Activated CD4-positive, alpha-beta T cell treated with anti-CD3 and anti-CD28 coated beads, Interleukin-2, amount 50 U/mL, for 1 hour (primary cell): ENCODE data around the gene ST3GAL4.
"Not testable (repeated sequence)": the region's sequence is repeated elsewhere in the genome, so short reads cannot be mapped to it uniquely, and the experiment has no call there.

Experiments
- DNase-seq: peaks from one replicate; pipeline ENCODE4 v3.0.0-alpha.2; 2020

The ST3GAL4 gene

GRCh38 chr11:126331286-126331685 is 24.2 kb upstream of the ST3GAL4 start:
- no peak for DNase-seq

GRCh38 chr11:126332221-126332711 is 23.2 kb upstream of the ST3GAL4 start:
- no peak for DNase-seq

DNA sequence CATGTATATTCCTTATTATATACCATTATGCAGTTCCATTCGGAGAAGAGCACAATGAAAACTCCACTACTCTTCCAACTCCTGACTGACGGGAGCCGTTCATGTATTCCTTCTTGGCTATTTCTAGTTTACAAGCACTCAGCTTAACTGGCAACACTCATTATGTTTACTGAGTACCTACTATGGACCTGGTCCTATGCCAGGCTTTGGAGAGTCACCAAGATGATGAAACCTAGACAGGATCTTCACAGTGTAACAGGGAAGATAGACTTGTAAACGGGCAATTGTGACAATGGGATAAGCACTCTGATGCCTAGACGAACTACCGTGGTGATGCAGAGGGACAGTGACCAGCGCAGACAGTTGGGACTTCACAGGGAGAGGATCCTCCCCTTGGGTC is 22.3 kb upstream of the ST3GAL4 start:
- DNase-seq = no peak

- no peak for DNase-seq
These were observed 20.6 kb upstream of the ST3GAL4 start for GRCh38 chr11:126334659-126335462.

DNA sequence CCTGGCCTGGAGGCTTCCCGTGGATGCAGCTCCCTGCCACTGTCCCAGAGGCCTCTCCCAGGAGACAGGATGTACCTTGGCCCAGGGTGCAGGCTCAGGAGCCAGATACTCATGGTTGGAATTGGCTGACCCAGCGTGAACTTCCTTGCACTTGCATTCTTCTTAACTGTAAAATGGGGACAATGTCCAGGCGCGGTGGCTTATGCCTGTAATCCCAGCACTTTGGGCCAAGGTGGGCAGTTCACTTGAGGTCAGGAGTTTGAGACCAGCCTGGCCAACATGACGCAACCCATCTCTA is 20.1 kb upstream of the ST3GAL4 start:
- no peak for DNase-seq

GRCh38 chr11:126336138-126336541 is 19.3 kb upstream of the ST3GAL4 start:
- no peak for DNase-seq

- DNase-seq = no peak
These were observed 18.8 kb upstream of the ST3GAL4 start for GRCh38 chr11:126336671-126337101.

DNA sequence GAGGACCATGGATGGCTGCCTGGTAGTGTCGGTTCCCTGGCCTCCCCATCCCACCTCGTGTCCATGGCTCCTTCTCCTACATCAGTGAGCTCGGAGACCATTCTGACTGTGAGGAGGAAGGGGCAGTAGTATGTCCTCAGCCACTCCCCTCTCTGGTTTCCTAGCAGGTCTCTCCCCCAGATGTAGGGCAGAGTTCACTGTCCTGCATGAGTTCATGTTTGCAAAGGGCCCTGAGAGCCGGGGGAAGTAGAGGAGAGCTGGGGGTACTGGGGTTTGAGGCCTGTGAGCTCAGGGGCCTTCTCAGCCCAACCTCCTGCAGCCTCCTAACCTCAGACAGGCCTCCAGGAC is 18.4 kb upstream of the ST3GAL4 start:
- DNase-seq = no peak

DNA sequence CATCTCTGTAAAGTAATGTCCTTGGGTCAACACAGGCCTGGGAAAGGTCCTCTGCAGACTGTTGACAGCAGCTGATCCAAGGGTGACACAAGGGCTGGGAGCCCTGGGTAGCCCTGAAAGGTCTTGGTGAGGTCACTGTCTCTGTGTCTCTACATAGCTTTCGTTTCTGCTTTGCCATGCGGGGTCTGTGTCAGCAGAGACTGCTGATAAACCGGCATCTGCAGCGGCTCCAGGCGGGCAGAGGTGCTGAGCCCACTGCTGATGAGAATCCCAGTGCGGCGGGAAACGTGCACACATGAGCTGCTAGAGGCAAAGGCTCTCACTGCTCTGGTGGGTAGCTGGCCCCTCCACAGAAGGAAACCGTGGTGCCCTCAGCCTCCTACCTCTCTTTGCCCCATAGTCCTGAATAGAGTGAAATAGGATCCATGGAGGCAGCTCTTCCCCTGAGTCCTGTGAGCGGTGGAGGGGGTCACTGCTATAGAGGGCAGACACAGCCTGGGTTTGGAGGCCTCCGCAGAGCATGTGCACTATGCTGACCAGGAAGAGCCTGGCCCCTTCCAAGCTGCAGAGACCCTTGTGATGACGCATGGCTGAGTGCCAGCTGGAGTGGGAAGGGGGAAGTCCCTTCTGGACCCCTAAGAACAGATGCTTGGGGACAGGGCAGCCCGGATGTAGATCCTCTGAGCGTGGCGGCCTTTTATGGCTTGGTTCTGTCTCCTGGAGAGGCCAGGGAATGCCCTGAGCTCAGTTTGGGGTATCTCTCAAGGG is 17.8 kb upstream of the ST3GAL4 start:
- DNase-seq = no peak

DNA sequence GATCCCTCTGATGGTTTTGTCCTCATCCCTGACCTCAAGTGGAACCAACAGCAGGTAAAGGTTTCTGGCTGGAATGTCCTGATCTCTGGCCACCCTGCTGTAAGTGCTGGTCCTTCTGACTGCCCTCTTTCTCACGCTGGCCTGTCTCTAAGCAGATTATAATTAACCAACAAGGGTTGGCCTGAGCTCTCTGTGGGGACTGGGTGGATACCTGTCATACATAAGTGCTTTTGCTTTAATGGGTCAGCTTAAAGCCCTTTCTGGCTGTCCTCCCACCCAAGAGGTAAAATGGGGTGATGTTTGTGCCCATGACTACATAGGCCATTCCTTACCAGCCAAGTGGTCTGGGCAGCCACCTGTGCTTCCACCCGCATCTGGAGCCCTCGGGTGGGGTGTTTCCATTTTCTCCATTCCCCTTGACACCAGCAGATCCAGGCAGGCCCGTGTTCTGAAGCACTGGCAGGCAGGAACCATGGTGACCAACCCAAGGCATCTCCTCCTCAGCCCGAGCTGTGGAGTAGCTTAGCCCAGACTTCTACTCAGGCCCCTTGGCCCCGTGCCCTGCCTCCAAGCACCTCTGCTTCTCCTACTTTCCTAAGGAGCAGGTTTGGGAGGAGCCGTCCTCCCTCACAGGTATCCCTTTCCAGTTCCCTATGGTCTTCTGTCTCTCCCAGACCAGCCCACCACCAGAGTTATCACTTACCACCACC is 17.0 kb upstream of the ST3GAL4 start:
- DNase-seq = no peak

GRCh38 chr11:126339073-126339862 is 16.2 kb upstream of the ST3GAL4 start:
- DNase-seq = no peak

DNA sequence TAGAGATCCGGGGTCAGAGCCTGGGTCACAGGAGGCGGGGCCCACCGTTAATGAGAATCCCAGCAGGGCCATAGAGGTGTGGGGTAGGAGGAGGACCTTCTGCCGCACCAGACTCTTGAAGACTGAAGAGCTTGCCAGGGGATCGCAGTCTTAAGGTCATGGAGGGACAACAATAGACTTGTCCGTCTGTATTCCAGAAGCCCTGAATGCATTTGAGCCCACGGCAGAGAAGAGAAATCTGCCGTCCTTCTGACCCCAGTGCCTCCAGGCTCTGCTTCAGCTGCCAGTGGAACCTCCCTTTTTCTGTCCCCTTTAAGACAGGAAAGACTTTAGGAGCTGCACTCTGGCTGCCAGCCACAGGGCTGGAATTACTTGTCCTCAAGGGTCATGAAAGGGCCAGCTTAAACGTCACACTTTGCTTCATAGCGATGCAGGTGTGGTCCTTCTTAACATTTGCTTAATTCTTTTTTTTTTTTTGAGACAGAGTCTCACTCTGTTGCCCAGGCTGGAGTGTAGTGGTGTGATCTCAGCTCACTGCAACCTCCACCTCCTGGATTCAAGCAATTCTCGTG is 15.5 kb upstream of the ST3GAL4 start:
- no peak for DNase-seq

DNA sequence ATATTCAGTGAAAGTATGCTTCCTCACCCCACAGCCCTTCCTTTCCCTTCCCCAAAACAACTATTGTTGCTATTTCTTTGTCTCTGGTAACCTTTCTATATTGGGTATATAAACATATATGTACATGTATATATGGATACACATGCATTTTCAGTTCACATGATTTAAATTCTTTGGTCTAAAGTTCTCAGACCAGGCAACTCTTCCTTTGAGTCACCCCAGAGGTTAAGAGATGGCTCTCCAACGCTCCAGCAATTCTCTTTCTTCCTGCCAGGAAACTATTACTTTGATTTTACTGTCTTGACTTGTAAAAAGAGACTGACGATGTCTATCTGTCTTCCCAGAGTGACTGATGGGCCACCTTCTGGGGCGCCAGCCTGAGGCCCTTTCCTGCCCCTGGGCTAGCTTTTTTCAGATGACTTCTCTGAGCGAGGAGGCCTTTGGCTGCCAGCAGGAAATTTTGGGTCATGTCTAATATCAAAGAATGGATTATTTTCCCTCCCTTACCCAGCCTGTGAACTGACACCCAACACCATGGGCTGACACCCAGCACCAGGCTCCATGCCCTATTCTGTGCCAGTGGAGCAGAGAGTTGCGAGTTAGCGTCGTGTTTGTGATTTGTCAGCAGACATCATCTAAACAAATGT is 14.4 kb upstream of the ST3GAL4 start:
- no peak for DNase-seq

GRCh38 chr11:126341760-126342161 is 13.7 kb upstream of the ST3GAL4 start:
- DNase-seq = no peak

DNA sequence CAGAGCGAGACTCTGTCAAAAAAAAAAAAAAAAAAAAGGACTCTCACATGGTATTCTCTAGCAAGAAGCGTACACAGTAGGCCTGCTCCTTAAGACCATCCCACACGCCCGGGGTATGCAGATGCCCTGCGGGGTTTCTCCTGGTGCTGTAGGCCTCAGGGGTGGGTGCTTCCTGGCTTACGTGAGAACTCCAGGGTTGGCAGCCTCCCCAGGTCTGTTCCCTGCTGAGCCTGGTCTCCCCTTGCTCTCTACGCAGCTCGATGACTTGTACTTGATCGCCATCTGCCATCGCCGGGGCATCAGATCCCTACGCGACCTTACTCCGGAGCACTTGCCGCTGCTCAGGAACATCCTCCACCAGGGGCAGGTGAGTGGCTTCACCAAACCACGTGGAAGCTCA is 12.4 kb upstream of the ST3GAL4 start:
- DNase-seq = no peak

GRCh38 chr11:126344141-126345080 is 11.1 kb upstream of the ST3GAL4 start:
- no peak for DNase-seq

GRCh38 chr11:126345283-126345682 is 10.2 kb upstream of the ST3GAL4 start:
- no peak for DNase-seq

DNA sequence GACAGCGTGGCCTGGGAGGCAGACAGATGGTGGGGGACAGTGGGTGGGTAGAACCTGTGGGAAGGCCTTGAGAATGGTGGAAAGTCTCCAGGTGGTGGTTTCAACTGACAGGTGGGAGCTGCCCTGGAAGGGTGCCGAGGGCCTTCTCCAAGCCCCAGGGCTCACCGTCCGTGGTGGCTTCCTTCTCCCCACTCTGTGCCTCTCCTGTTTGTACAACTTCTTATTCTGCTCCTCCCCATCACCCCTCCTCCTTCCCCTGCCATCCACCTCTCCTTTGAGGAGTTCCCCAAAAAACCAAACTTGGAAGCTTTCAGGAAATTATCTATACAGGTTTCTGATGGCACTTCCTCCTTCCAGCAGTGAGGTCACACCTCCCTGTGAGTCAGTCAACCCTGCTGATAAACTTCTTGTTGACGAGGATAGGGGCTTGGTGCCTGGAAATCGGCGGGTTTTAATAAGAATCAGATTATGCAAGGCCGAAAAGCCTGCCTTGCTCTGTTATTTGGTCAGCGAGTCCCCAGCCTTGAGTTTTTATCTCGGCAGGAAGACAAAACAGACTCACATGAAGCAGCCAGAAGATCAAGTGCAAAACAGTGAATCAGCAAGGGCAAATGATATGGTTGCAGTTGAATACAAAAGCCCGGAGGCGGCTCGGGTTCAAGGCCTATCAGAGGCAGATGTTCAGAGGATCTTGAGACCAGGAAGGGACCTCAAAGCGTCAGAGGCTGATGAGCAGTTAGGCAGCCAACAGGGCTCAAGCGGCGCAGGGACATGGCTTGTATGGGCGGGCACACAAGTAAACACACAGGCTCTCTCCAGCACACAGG is 9.5 kb upstream of the ST3GAL4 start:
- DNase-seq = no peak

- no peak for DNase-seq
These were observed 8.9 kb upstream of the ST3GAL4 start for GRCh38 chr11:126346586-126346940.

GRCh38 chr11:126346946-126347345 is 8.5 kb upstream of the ST3GAL4 start:
- DNase-seq = not testable (repeated sequence)
